Activated CD8-positive, alpha-beta memory T cell treated with anti-CD3 and anti-CD28 coated beads, Interleukin-2, amount 50 U/mL, for 4 hours (primary cell): ENCODE data around the gene ACIN1.

Experiments
- DNase-seq: peaks from one replicate; pipeline ENCODE4 v3.0.0-alpha.2; 2020

The ACIN1 gene

GRCh38 chr14:23079716-23080115 is 15.2 kb downstream of the ACIN1 start:
- no peak for DNase-seq

DNA sequence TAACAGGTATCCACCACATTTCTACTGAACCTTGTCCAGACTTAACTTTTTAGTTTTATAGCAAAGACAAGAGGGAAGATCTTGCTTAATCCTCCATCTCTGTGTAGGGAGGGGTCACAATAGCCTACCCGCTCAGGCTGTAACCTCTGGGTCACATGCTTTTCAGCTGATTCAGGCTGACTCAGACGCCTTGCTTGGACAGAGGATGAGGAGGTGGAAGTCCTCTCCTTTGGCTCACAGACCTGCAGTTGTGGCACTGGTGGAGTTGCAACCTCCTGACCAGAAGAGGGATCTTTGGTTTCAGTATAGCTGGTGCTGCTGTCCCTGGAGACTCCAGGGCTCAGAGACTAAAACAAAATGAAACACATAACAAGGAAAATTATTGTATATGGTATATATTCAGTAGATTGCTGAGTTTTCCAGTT is 16.2 kb downstream of the ACIN1 start:
- no peak for DNase-seq

DNA sequence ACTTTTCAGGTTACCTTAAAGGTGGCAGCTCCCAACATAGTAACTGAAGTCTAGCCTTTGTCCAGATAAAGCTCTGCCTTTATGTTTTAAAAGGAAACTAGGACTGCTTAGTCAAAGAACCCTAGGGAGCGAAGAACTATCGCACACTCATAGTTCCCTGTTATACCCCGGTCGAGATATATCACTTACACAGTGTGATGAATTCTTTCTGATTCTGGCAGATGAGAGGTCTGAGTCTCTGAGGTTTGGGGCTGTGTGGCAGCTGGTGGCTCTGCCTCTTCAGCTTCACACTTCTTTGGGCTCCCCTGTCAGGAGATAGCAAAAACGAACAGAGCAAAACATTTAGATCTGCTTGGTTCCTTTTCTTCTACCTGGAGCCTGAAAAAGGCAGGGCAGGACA is 17.0 kb downstream of the ACIN1 start:
- no peak for DNase-seq

GRCh38 chr14:23076785-23077408 is 18.0 kb downstream of the ACIN1 start:
- no peak for DNase-seq

- DNase-seq: no peak
These were observed 20.0 kb downstream of the ACIN1 start for GRCh38 chr14:23074906-23075305.

DNA sequence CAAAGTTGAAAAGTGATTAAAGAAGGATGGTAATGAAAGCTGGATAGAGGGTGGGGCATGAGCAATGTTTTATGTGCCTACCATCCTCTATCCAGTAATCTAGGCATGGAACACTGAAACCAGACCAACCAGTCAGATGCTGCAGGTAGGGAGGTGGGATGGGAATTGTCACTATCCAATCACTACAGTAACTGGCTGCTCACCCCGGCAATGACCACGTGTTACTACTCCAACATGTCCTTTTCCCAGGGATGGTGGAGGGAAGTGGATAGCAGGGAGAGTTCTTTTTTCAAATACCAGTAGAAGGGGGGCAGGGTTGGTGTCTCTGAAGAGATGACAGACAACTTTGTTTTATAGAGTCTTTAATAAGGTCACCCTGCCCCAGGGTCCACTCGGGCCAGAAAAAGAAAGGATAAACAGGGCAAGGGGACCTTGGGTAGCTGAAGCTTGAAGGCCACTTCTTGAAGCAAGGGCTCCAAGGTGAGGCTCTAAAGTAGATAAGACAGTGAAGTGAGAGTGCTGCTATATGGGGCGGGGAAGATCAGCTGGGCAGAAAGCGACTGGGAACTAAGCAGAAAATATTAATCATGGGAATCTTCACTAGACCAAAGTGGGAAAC is 22.9 kb downstream of the ACIN1 start:
- no peak for DNase-seq

DNA sequence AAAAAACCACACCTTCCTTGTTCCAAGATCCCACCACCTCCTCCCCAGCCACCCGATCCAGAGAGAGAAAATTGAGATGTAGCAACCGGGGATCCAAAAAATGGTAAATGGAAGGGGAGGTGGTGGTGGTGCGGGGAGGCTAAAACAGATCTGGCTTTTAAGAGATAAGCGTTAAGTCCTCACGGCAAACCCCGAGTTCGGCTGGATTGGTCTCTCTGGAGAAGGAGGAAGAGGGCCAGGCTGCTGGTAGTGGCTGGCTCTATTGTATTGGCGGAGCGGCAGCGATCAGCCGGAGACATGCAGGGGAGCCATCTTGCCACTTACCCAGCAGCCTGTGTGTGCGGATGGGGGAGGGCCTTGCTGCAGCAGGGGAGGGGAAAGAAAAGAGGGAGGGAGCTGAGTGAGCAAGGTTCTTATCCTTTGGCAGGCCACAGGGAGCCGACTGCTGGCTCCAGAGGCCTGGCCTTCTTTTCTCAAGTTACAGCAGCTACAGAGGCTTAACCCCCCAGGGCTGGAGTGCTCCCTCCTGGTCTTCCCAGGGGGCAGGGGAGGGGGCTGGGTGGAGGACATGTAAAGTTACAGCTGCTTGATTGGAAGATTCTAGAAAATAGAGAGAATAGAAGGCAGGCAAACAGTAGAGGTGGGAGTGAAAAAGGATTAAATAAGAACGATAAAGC is 23.6 kb downstream of the ACIN1 start:
- peak; percentile 73 for DNase-seq

DNA sequence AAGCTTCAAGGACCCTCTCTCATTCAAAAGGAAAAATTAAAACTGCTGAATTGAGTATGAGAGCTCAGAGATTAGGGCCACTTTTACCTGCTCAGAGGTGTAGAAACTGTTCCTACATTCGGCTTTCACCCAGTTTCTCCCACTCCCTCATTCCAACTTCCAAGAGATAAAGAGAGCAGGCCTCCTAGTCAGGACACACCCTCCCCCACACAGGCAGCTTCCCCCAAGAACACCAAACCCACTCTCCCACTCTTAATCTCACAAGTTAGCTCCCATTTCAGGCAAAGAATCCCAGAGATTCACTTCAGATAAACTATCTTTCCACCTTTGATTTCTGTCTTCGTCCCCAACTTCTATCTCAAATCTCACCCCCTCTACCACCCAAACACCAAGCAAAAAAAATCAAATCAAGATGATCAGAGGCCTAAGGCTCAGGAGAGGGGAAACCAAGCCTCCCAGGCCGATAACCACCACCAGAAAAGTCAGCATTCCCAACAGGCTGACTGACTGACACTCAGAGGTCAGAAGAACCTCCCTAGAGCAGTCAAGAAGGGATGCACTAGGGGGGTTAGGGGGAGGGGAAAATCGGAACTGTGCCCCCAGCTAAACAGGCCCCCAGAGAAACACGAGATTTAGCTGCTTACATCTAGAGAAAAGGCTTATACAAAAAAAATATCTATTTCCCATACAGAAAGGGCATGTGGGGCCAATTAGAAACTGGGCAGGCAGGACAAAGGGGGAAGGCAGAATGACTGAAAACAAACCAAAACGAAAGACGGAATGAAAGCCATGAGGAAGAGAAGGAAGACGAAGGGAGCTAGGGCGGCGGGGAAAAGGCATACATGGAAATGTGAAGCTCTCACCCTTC is 24.4 kb downstream of the ACIN1 start:
- DNase-seq: no peak

DNA sequence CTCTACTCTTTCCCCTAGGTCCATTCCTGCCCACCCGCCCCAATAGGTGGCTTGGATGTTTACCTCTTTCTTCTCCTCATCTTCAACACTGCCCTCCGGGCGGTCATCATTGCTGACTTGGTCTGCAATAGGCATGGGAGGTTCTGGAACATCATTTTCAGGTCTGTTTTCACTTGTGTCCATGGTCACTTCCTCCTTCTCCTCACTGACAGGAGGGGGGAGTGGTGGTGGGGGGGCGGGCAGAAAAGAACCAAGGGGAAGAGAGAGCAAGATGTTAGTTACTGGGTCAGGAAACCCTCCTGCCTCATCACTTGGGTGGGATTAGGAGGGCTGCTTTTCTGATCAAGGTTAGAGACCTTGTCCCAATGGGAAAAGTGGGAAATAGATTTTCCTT is 25.5 kb downstream of the ACIN1 start:
- no peak for DNase-seq

GRCh38 chr14:23068789-23069412 is 26.0 kb downstream of the ACIN1 start:
- peak; percentile 69 for DNase-seq

- no peak for DNase-seq
These were observed 26.8 kb downstream of the ACIN1 start for GRCh38 chr14:23067847-23068788.

GRCh38 chr14:23066855-23067744 is 27.8 kb downstream of the ACIN1 start:
- no peak for DNase-seq

DNA sequence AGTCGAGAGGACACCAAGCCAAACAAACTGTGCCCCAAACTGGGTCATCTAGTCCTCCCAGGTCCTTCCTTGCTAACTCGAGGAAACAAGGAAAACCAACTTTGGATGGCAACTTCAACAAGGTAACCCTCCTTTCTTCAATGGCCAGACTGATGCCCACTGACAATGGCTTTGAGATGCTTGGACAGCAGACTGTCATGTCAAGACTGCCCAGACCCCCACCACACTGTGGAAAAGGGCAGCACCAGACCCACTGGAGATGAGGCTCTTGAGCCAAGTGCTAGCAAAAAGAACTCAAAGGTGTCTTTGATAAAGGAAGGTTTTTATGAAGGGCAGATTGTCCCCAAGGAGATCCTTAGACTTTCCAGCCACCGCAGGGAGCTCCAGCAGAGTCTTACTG is 28.6 kb downstream of the ACIN1 start:
- no peak for DNase-seq

DNA sequence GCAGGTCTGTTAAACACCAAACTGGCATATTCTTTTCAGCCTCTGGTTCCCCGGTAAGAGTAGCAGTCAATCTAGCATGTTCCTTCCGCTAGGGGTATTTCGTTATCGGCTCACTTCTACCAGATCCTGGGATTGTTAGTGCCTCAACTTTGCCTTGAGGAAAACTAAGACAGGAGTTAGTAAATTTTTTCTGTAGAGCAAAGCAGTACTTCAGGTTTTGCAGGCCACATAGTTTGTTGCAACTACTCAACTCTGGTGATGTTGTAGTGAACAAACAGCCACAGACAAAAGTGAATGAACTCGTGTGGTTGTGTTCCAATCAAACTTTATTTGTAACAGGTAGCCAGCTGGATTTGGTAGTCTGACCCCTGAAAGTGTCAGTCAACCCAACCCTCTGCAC is 31.3 kb downstream of the ACIN1 start:
- DNase-seq: no peak

DNA sequence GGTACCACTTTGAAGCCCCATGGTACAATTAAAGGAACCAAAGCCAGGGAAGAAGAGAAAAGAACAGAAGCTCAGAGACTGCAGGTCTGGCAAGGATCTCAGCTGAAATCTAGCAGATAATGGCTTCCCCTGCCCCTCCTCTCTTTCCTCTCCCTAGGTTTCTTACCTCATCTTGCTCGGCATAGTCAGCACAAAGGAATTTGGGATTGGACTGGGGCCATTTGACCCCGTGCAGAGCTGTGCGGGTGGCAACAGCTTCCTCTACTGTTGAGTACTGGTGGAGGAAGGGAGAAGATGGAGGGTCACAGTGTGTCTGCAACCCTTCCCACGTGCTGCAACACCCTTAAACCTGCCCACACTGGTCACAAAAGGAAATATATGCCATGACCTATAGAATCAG is 32.9 kb downstream of the ACIN1 start:
- no peak for DNase-seq

DNA sequence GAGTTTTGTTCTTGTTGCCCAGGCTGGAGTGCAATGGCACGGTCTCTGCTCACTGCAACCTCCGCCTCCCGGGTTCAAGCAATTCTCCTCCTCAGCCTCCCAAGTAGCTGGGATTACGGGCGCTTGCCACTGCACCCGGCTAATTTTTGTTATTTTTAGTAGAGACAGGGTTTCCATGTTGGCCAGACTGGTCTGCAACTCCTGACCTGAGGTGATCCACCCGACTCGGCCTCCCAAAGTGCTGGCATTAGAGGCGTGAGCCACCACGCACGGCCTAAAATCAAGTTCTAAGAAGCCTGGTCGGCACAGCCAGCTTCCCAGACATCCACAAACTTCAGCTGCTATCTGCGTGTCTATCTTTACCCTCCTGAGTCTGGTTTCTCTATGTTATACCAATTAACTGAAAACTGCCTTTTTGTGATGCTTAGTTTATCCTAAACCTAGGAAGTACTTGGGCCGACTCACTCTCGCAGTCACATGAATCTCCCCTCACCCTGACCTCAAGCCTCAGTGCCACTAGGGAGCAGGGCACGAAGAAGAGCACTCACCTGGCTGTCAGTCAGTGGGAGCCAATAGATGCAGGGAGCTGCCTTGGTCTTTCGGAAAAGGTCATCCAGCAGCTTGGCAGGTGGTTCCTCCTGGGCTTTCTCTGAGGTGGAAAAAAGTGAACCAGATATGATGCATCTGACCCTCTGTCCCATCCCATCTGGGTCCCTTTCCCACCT is 34.2 kb downstream of the ACIN1 start:
- no peak for DNase-seq

DNA sequence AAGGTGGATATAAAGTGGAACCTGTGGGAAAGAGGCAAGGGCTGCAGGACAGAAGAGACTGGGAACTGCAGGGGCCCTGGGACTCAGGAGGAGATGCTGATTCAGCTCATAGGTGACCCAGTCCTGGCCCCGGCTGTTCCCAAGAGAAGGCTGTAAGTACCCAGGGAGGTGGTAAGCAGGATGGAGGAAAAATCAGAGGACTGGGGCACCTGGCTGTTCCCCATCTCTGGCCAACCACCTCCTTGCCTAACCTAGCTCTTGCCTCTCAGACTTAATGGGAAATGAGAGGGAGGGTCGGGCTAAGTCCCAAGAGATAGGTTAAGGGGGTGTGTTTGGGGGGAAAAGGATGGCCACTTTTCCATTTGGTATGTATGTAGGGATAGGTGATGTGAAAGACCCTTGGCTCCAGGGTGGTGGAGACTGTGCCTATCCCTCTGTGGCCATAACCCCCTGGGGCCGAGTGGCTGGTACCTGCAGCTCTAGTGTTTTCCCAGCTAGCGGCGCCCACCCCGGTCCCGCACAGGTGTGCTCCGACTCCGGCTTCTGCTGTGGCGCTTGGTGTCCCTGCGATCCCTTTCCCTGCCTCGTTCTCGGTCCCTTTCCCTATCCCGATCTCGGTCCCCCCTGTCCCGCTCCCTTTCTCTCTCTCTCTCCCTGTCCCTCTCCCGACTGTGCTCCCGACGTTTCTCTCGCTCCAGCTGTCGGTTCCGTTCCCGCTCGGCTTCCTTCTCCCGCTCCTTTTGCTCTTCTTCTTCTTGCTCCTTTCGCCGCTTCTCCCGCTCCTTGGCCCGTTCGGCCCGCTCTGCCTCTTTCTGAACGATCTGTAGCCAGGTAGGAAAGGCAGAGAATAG is 36.1 kb downstream of the ACIN1 start:
- no peak for DNase-seq

- peak; percentile 88 for DNase-seq
These were observed 36.9 kb downstream of the ACIN1 start for GRCh38 chr14:23057757-23058653.
